ENCODE results near the gene ADGRD2.

ADGRD2 gene

GRCh38 chr9:124512806-124513204 is 62.6 kb downstream of the ADGRD2 start:
- no peak for DNase-seq (ENCODE audit: low spot score)

- no peak for DNase-seq (ENCODE audit: low spot score)
Measured at GRCh38 chr9:124513376-124513994, 63.2 kb downstream of the ADGRD2 start.

- DNase-seq (ENCODE audit: low spot score): no peak
Measured at GRCh38 chr9:124514125-124514524, 63.9 kb downstream of the ADGRD2 start.

GRCh38 chr9:124514874-124515273 is 64.6 kb downstream of the ADGRD2 start:
- DNase-seq (ENCODE audit: low spot score): no peak

GRCh38 chr9:124517600-124517999 is 67.3 kb downstream of the ADGRD2 start:
- no peak for DNase-seq (ENCODE audit: low spot score)

GRCh38 chr9:124518116-124518515 is 67.9 kb downstream of the ADGRD2 start:
- no peak for DNase-seq (ENCODE audit: low spot score)

- no peak for DNase-seq (ENCODE audit: low spot score)
Measured at GRCh38 chr9:124520206-124520596, 70.0 kb downstream of the ADGRD2 start.

- no peak for DNase-seq (ENCODE audit: low spot score)
Measured at GRCh38 chr9:124521142-124521541, 70.9 kb downstream of the ADGRD2 start.

- DNase-seq (ENCODE audit: low spot score): no peak
Measured at GRCh38 chr9:124522121-124523098, 72.2 kb downstream of the ADGRD2 start.

GRCh38 chr9:124526174-124526573 is 75.9 kb downstream of the ADGRD2 start:
- no peak for DNase-seq (ENCODE audit: low spot score)

GRCh38 chr9:124527781-124528180 is 77.5 kb downstream of the ADGRD2 start:
- DNase-seq (ENCODE audit: low spot score): no peak
